COR-L47 (cell line): ENCODE data around the gene MARCHF11.

Experiments used
- DNase-seq: peaks from one replicate; lab custom pipeline; 2025; lab: John Stamatoyannopoulos, UW

Gene MARCHF11

GRCh38 chr5:16131878-16132277, 47.7 kb downstream of the MARCHF11 start:
- no peak for DNase-seq

DNA sequence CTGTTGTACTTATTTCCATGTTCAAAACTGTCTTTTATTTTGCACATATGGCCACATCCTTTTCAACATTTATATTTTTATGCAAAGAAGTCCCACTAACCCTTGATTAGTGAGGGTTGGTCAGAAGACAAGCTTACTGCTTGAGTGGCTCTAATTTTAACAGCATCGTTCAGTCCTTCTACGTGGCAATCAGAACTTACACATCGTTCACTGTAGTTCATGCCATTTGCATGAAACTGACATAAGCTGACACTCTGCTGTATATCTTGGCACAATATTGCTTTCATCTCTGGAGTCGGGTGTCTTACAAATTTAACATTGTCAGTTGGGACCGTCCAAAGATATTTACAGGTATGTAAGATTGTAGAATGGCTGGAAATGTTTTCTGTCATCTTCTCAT, 50.6 kb downstream of the MARCHF11 start:
- DNase-seq: no peak

DNA sequence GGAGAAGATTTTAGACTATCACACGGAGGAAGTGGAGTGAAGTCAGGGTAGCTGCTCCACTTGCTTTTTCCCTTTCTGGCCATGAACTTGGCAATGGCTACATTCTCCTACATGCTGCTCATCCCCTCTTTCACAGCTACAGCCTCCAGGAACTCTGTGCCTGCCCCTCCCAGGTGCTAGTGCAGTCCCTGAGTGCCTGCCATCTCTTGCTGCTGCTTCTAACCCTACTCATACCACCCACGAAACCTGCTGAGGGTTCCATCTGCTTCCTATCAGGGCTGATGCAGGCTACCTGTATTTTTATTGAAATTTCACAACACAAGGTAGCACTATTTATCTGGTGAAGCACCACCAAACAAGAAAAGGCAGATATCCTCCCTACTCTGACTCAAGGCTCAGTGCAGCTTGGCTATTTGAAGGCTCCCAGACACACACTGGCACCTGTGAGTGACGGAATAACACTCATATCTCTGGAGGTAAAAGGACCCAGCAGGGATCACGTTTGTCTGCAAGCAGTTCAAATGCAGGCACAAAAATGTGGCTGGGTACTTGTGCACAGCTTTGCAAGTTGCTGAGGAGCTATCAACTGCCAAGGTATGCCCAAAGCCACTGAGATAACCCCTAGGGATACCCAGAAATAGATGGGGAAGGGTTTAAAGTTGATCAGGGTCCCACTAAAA, 51.6 kb downstream of the MARCHF11 start:
- no peak for DNase-seq

GRCh38 chr5:16120579-16120978, 59.0 kb downstream of the MARCHF11 start:
- DNase-seq: no peak

DNA sequence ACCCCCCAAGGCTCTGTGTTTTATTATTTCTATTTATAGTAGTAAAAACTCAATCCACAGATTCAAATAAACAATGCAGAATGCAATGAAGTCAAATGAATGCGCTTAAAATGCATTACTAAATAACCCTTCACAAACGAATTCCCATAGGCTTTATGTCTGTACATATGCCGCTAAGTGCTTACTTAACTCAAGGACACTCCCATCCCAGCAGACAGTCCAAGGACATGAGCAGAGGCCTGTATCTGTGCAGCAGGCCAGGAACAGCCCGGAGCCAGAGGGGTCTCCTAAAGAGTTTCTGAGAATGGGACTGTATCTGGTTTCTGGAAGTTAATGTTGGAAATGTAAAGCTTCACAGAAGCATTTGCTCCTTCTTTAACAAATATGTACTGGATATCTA, 59.8 kb downstream of the MARCHF11 start:
- DNase-seq: no peak

DNA sequence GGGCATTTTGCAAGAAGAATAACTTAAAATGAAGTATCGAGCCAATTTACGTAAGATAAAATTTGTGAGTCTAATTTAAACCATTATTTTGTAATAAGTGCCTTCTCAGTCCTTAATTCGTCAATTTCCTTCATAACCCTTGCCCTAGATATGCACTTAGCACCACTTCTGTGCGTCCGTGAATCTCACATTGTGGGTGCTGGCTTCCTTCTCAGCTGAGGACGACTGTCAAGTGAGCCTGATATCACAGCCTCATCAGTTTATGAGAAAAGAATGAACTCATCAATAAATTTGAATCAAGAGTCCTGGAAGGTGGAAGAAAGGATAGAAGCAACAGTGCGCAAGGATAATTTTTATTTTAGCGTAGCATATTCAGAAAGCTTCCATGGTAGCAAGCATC, 64.5 kb downstream of the MARCHF11 start:
- no peak for DNase-seq

- DNase-seq: no peak
Observed at GRCh38 chr5:16108418-16108817, 71.2 kb downstream of the MARCHF11 start.

- DNase-seq: no peak
Observed at GRCh38 chr5:16104961-16105360, 74.6 kb downstream of the MARCHF11 start.

DNA sequence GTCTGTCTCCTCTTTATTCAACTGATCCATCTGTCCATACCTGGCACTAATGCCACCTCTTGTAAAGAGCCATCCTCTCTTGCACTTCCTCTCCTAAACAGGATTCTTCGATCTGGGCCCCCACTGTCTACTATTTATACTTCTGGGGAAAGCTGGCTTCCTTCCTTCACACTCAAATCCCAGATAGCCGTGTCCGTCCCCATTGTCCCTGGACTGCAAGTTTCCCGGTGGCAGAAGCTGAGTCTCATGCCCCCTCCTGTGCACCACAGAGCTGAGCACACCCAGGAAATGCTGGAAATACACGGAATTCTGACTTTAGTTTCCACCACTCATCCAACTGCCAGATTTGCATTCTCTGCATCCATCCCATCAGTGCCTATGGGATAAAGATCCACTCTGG, 84.0 kb downstream of the MARCHF11 start:
- DNase-seq: no peak

GRCh38 chr5:16090270-16090669, 89.3 kb downstream of the MARCHF11 start:
- no peak for DNase-seq

GRCh38 chr5:16082982-16083381, 96.6 kb downstream of the MARCHF11 start:
- no peak for DNase-seq

DNA sequence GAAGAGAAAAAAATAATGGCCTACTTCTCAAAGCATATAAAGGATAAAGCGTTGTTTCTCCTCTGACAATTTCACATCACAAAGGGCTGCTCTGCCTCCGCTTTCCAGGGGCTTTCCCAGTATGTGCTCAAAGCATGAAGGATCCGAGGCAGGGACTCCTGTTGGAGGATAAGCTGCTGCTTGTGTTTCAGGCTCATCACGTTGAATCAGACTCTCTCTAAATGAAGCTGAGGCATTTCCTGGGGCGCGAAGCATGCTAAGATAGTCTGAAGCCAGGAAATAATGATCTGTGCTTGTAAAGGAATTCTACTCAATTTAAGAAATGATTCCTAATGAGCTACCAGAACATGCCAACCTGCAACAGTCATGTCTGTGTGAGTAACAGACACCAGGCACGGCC, 97.5 kb downstream of the MARCHF11 start:
- no peak for DNase-seq

- DNase-seq: no peak
Observed at GRCh38 chr5:16081376-16081955, 98.1 kb downstream of the MARCHF11 start.

- DNase-seq: no peak
Observed at GRCh38 chr5:16076657-16077056, 102.9 kb downstream of the MARCHF11 start.

- DNase-seq: no peak
Observed at GRCh38 chr5:16074358-16074757, 105.2 kb downstream of the MARCHF11 start.

DNA sequence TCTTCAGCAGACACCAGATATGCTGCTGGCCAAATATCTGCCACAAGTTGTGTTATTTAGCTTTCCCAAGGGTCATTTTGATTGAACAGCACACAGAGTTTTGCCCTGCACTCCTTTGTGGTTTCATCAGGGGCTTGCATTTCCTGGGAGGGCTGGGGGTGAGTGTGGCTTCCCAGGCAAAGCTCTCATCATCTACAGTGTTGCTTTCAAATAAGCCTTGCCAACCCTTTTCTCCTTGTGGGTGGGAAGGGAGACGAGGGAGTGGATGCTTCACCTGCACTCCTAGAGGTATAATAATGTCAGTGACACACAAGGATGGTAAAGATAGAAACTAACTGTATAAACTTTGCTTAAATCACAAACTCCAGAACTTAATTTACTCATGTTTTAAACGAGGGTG, 107.0 kb downstream of the MARCHF11 start:
- DNase-seq: no peak

GRCh38 chr5:16067415-16067814, 112.2 kb downstream of the MARCHF11 start:
- no peak for DNase-seq

GRCh38 chr5:16066810-16067209, 112.8 kb downstream of the MARCHF11 start:
- DNase-seq: no peak

- DNase-seq: no peak
Observed at GRCh38 chr5:16066320-16066719, 113.3 kb downstream of the MARCHF11 start.

DNA sequence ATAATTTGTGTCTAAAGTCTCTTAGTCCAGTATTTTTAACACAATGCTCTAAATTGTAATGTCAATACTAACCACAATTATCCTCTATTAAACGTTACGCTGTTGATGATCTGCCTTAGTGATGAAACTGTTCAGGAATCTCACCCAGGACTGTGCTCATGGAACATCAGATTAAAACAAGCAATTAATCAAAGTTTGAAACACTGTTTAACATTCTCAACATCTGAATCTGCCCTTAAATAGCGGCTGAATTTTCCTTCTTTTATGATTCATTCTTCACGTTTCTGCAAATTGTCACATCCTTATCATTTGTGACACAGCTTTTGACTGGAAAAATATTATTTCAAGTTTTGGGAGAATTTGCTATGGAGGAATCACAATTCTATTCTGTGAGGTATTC, 113.8 kb downstream of the MARCHF11 start:
- DNase-seq: peak; percentile 45

GRCh38 chr5:16064135-16064893, 115.3 kb downstream of the MARCHF11 start:
- no peak for DNase-seq

DNA sequence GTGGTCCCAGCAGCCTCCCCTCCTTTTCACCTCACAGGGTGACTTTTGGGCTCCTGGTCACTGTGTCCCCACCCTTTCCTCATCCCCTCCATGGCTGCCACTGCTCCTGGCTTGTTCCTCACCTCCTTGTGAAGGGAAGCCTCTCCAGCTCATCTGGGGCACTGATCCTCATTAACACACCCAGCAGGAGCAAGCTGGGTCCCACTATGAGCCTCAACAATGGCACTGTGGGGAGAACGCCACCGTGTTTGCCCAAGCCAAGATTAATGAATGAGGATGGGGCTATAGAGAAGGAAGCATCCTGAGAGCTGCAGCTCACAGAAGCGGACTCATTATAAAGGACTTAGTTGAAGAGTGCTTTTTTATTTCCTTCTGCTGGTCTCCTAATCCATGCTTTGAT, 118.4 kb downstream of the MARCHF11 start:
- DNase-seq: peak; percentile 3

- DNase-seq: no peak
Observed at GRCh38 chr5:16057277-16057676, 122.3 kb downstream of the MARCHF11 start.
